ENCODE measurements around the gene SPEM1. TPM values are rescaled to one million over a fixed set of nuclear protein-coding genes. Genes with fewer than 3 reads are reported as not detected.
A peak's percentile ranks its signal among the peaks of the same experiment; 100 is the strongest.

SPEM1 gene
- total and polyA plus RNA-seq, 2 donors (not counting 1 experiment from before 2014, with no cell fraction given): not detected

DNA sequence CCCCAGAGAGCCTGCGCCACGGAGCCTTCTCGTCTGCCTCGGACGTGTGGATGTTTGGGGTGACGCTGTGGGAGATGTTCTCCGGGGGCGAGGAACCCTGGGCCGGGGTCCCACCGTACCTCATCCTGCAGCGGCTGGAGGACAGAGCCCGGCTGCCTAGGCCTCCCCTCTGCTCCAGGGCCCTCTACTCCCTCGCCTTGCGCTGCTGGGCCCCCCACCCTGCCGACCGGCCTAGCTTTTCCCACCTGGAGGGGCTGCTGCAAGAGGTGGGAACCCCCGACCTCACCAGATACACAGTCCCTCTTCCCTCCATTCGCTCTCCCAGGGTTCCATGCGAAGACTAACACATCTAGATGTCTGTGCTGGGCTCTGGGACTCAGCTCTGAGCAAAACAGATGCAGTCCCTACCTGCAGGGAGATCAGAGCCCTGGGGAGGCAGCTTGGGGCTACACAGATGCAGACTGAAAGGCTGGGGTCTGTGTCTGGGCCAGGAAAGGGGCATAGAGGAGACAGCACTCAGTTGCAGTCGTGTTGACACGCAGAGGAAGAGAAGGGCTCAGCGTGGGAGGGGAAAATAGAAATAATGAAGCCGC is 35.5 kb upstream of the SPEM1 start:
- Mint-ChIP-seq H3K4me3 (peak overlapping the region; percentile 89), H3K27me3 (peaks cover 25% of the 10 kb centered on the region), H3K27ac (peak overlapping the region; percentile 91), H3K4me1 (peaks cover 14% of the 10 kb centered on the region), H3K9me3 (ENCODE audit: insufficient read depth) (no peaks in the 10 kb centered on the region)
- peak overlapping the region; percentile 94 for H2AFZ ChIP-seq (ENCODE audit: insufficient read depth, low read depth, low read length, poor library complexity, severe bottlenecking)
- peak overlapping the region; percentile 88 for H3K4me2 ChIP-seq (replicated peaks; ENCODE audit: low read depth, low read length, poor library complexity, severe bottlenecking)
- H3K4me3 ChIP-seq (ENCODE audit: control extremely low read depth in 1 of 5, extremely low read depth in 1 of 5, insufficient read depth in 1 of 5, low read depth in 2 of 5, low read length in 4 of 5): peak overlapping the region in 4 of 5 experiments; percentile 70 to 78 (median 76)
- intact Hi-C loops (cut with micrococcal nuclease): loop anchor here (1.0 kb wide), 2 partner anchors 10 to 20 kb away; partner anchors contain the start of genes PLSCR3 and TMEM256
- 51% methylated on average over 23 of the region's 23 CpGs for WGBS (ENCODE audit: insufficient coverage)
- POLR2A ChIA-PET: interaction anchor here (1.0 to 1.7 kb wide), 3 partner anchors 10 to 51 kb away, joined by 4 to 10 read pairs (median 5); partner anchors contain the start of genes PLSCR3 and TMEM256
- CTCF ChIA-PET: interaction anchor here (0.7 to 1.4 kb wide), 4 partner anchors 10 to 129 kb away, joined by 3 to 4 read pairs (median 3); no protein-coding TSS in a partner anchor
- H3K4me1 ChIP-seq (ENCODE audit: control insufficient read depth in 2 of 2, insufficient read depth in 2 of 2, low read length in 2 of 2): peaks cover 19% of the 10 kb centered on the region in 2 donors
- peaks cover 0 to 9% of the 10 kb centered on the region in 2 experiments for H3K36me3 ChIP-seq (replicated peaks in 1 of 2; ENCODE audit: control extremely low read depth in 1 of 2, control insufficient read depth in 1 of 2, extremely low read depth in 1 of 2, insufficient read depth in 2 of 2, low read length in 1 of 2)
- TF ChIP-seq, protein P1, sequence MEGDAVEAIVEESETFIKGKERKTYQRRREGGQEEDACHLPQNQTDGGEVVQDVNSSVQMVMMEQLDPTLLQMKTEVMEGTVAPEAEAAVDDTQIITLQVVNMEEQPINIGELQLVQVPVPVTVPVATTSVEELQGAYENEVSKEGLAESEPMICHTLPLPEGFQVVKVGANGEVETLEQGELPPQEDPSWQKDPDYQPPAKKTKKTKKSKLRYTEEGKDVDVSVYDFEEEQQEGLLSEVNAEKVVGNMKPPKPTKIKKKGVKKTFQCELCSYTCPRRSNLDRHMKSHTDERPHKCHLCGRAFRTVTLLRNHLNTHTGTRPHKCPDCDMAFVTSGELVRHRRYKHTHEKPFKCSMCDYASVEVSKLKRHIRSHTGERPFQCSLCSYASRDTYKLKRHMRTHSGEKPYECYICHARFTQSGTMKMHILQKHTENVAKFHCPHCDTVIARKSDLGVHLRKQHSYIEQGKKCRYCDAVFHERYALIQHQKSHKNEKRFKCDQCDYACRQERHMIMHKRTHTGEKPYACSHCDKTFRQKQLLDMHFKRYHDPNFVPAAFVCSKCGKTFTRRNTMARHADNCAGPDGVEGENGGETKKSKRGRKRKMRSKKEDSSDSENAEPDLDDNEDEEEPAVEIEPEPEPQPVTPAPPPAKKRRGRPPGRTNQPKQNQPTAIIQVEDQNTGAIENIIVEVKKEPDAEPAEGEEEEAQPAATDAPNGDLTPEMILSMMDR (IDR thresholded peaks at IDR 0.05): no peak
- TF ChIP-seq EZH2 (IDR thresholded peaks at IDR 0.05; ENCODE audit: borderline replicate concordance, insufficient read depth, low read depth, low read length, poor library complexity, severe bottlenecking): no peak
- H3K27me3 ChIP-seq (replicated peaks in 1 of 4; ENCODE audit: control extremely low read depth in 1 of 4, control insufficient read depth in 3 of 4, insufficient read depth in 4 of 4, low read length in 3 of 4): peaks cover 0 to 39% (median 14%) of the 10 kb centered on the region in 4 experiments
- H3K9ac ChIP-seq (ENCODE audit: low read length): peak overlapping the region; percentile 79
- no peak for ATAC-seq (ENCODE audit: low read depth)
- H3K9me3 ChIP-seq (ENCODE audit: control extremely low read depth in 1 of 3, control insufficient read depth in 2 of 3, insufficient read depth in 1 of 3, low read length in 2 of 3): peaks cover 0 to 19% (median 0%) of the 10 kb centered on the region in 3 donors
- DNase-seq: peak; percentile 30
- H3K79me2 ChIP-seq (ENCODE audit: control insufficient read depth, insufficient read depth, low read length): no peaks in the 10 kb centered on the region
- no peaks in the 10 kb centered on the region for H4K20me1 ChIP-seq (ENCODE audit: control insufficient read depth, insufficient read depth, low read length, poor library complexity, severe bottlenecking)
- H3K27ac ChIP-seq (ENCODE audit: low read length in 2 of 2): peak overlapping the region; percentile 60 to 72

DNA sequence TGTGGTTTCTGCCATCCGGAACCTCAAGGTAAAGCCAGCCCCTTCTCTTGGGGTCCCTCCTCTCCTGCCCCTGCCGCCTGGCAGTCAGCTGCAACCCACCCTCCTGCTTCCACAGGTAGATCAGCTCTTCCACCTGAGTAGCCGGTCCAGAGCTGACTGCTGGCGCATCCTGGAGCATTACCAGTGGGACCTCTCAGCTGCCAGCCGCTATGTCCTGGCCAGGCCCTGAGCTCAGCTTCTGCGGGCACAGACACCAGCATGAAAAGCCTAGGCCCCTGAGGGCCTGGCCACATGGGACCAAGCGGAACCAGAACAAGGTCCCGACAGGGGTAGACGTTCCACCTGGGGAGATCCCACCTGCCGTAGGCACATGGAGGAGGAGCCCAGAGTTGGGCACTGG is 31.3 kb upstream of the SPEM1 start:
- ATAC-seq (ENCODE audit: low read depth): no peak
- intact Hi-C loops (cut with micrococcal nuclease): no loop called here
- DNase-seq: peak; percentile 8

More for the DNA sequence above, 31.3 kb upstream of the SPEM1 start:
- H3K4me1 ChIP-seq (ENCODE audit: control insufficient read depth in 2 of 2, insufficient read depth in 2 of 2, low read length in 2 of 2): peaks cover 11 to 17% of the 10 kb centered on the region in 2 donors
- H3K4me2 ChIP-seq (replicated peaks; ENCODE audit: low read depth, low read length, poor library complexity, severe bottlenecking): no peak overlapping the region
- no peak overlapping the region for H3K27ac Mint-ChIP-seq
- CTCF ChIA-PET: interaction anchor here (1.6 to 1.8 kb wide), 2 partner anchors 33 to 48 kb away, joined by 4 to 6 read pairs; no protein-coding TSS in a partner anchor
- peaks cover 8% of the 10 kb centered on the region for H3K79me2 ChIP-seq (ENCODE audit: control insufficient read depth, insufficient read depth, low read length)
- no peak overlapping the region for H3K4me3 ChIP-seq (ENCODE audit: control extremely low read depth in 1 of 5, extremely low read depth in 1 of 5, insufficient read depth in 1 of 5, low read depth in 2 of 5, low read length in 4 of 5)
- H3K36me3 ChIP-seq (replicated peaks in 1 of 2; ENCODE audit: control extremely low read depth in 1 of 2, control insufficient read depth in 1 of 2, extremely low read depth in 1 of 2, insufficient read depth in 2 of 2, low read length in 1 of 2): peaks cover 0 to 37% of the 10 kb centered on the region in 2 experiments
- H3K27ac ChIP-seq (ENCODE audit: low read length in 2 of 2): no peak overlapping the region
- no peak overlapping the region for H3K9ac ChIP-seq (ENCODE audit: low read length)
- H4K20me1 ChIP-seq (ENCODE audit: control insufficient read depth, insufficient read depth, low read length, poor library complexity, severe bottlenecking): no peaks in the 10 kb centered on the region
- no peak overlapping the region for H3K4me3 Mint-ChIP-seq
- H2AFZ ChIP-seq (ENCODE audit: insufficient read depth, low read depth, low read length, poor library complexity, severe bottlenecking): no peak overlapping the region
- no peaks in the 10 kb centered on the region for H3K27me3 ChIP-seq (replicated peaks in 1 of 4; ENCODE audit: control extremely low read depth in 1 of 4, control insufficient read depth in 3 of 4, insufficient read depth in 4 of 4, low read length in 3 of 4)
- POLR2A ChIA-PET: no interaction called here
- H3K4me1 Mint-ChIP-seq: peaks cover 12% of the 10 kb centered on the region
- H3K27me3 Mint-ChIP-seq: no peaks in the 10 kb centered on the region
- TF ChIP-seq, protein P1 (IDR thresholded peaks at IDR 0.05): no peak
- no peak for TF ChIP-seq EZH2 (IDR thresholded peaks at IDR 0.05; ENCODE audit: borderline replicate concordance, insufficient read depth, low read depth, low read length, poor library complexity, severe bottlenecking)
- WGBS (ENCODE audit: insufficient coverage): over 99% methylated on average over 10 of the region's 10 CpGs
- H3K9me3 Mint-ChIP-seq (ENCODE audit: insufficient read depth): no peaks in the 10 kb centered on the region
- H3K9me3 ChIP-seq (ENCODE audit: control extremely low read depth in 1 of 3, control insufficient read depth in 2 of 3, insufficient read depth in 1 of 3, low read length in 2 of 3): no peaks in the 10 kb centered on the region

All from B cell (primary cell).